SK-N-SH (cell line): ENCODE measurements around the gene GRK3. TPM values are rescaled to one million over a fixed set of nuclear protein-coding genes. Genes with fewer than 3 reads are reported as not detected.
"Not testable (repeated sequence)": the region's sequence is repeated elsewhere in the genome, so short reads cannot be mapped to it uniquely, and the experiment has no call there.

Experiments used
- CTCF ChIA-PET: fragments of 300-600, 350-600 bp; formaldehyde crosslinking; extraction: SDS; loops from one replicate; lab custom pipeline; 2021; lab: Yijun Ruan, JAX
- POLR2A ChIA-PET: fragments of 350-600 bp; sonication (Branson Sonifier 250); formaldehyde crosslinking; extraction: SDS; loops from one replicate; lab custom pipeline; 2020; ENCODE audit warnings: antibody characterized with exemption, inconsistent platforms; lab: Yijun Ruan, JAX
- DNase-seq: peaks from one replicate; pipeline ENCODE4 v3.0.0; 2012
- H2AFZ ChIP-seq: fragments of 200-600 bp; sonication (generic); 2 replicates; pipeline ENCODE4 v1.8.1; 2016; ENCODE audit warnings: antibody characterized with exemption, mild to moderate bottlenecking, low read depth
- H3F3A ChIP-seq: fragments of 200-600 bp; sonication (generic); replicated peaks from 2 replicates; pipeline ENCODE3; 2016; ENCODE audit warnings: antibody characterized with exemption, mild to moderate bottlenecking; ENCODE audit not compliant: insufficient read depth
- H3K27ac ChIP-seq, 2 experiments: fragments of 200-500 bp in 1 of 2; fragments of 200-600 bp in 1 of 2; sonication (Bioruptor generic) in 1 of 2; sonication (generic), shearing (Covaris generic) in 1 of 2; 2 replicates each; pipeline versions ENCODE4 v1.5.1 to v1.6.1; 2014 to 2016; ENCODE audit warnings: low read depth in 2 of 2, inconsistent platforms in 1 of 2, low read length in 1 of 2, mild to moderate bottlenecking in 1 of 2, mixed read lengths in 1 of 2
- H3K27me3 ChIP-seq: fragments of 200-600 bp; sonication (generic), shearing (Covaris generic); 2 replicates; pipeline ENCODE4 v1.6.1; 2016; ENCODE audit warnings: mixed run types; ENCODE audit not compliant: insufficient read depth
- H3K36me3 ChIP-seq, 2 experiments: fragments of 200-500 bp in 1 of 2; fragments of 200-600 bp in 1 of 2; sonication (Bioruptor generic) in 1 of 2; sonication (generic) in 1 of 2; replicated peaks in 1 of 2; 2 replicates each; pipeline versions ENCODE3 to v1.5.1; 2014 to 2016; ENCODE audit warnings: low read length in 1 of 2, mild to moderate bottlenecking in 1 of 2; ENCODE audit not compliant: insufficient read depth in 2 of 2, control insufficient read depth in 1 of 2
- H3K4me1 ChIP-seq, 2 experiments: fragments of 200-500 bp in 1 of 2; fragments of 200-600 bp in 1 of 2; sonication (Bioruptor generic) in 1 of 2; sonication (generic), shearing (Covaris generic) in 1 of 2; 2 replicates each; pipeline versions ENCODE4 v1.5.1 to v1.6.1; 2014 to 2016; ENCODE audit warnings: low read depth in 1 of 2, low read length in 1 of 2, mixed run types in 1 of 2; ENCODE audit not compliant: insufficient read depth in 2 of 2, control insufficient read depth in 1 of 2
- H3K4me2 ChIP-seq: fragments of 200-600 bp; sonication (generic), shearing (Covaris generic); 2 replicates; pipeline ENCODE4 v1.6.1; 2017; ENCODE audit warnings: mixed run types
- H3K4me3 ChIP-seq, 2 experiments: fragments of 200-500 bp in 1 of 2; fragments of 200-600 bp in 1 of 2; sonication (Bioruptor generic) in 1 of 2; sonication (generic), shearing (Covaris generic) in 1 of 2; 2 replicates each; pipeline versions ENCODE4 v1.5.1 to v1.8.1; 2014 to 2016; ENCODE audit warnings: low read depth in 2 of 2, inconsistent platforms in 1 of 2, low read length in 1 of 2, mild to moderate bottlenecking in 1 of 2, mixed read lengths in 1 of 2, moderate library complexity in 1 of 2
- H3K79me2 ChIP-seq: fragments of 200-600 bp; sonication (generic); 2 replicates; pipeline ENCODE4 v1.8.1; 2017; ENCODE audit warnings: mild to moderate bottlenecking; ENCODE audit not compliant: insufficient read depth
- H3K9ac ChIP-seq: fragments of 200-600 bp; sonication (generic); 2 replicates; pipeline ENCODE4 v1.6.1; 2017; ENCODE audit warnings: mixed run types
- H3K9me2 ChIP-seq: fragments of 200-600 bp; sonication (generic); 2 replicates; pipeline ENCODE4 v1.6.1; 2017; ENCODE audit warnings: mixed run types
- H3K9me3 ChIP-seq: fragments of 200-600 bp; sonication (generic); 2 replicates; pipeline ENCODE4 v1.6.1; 2017; ENCODE audit warnings: mixed run types, mild to moderate bottlenecking, moderate library complexity
- H4K20me1 ChIP-seq: fragments of 200-600 bp; sonication (generic); 2 replicates; pipeline ENCODE4 v1.6.1; 2017; ENCODE audit warnings: mild to moderate bottlenecking, mixed run types; ENCODE audit not compliant: insufficient read depth
- CHD2 ChIP-seq: fragments of 150-350 bp; IDR thresholded peaks from 2 replicates; pipeline ENCODE4 v1.6.1; 2018; ENCODE audit warnings: low read length; ENCODE audit not compliant: partially characterized antibody
- ELF1 ChIP-seq: IDR thresholded peaks from 2 replicates; pipeline ENCODE4 v1.4.0; 2012
- FOSL2 ChIP-seq: IDR thresholded peaks from 2 replicates; pipeline ENCODE4 v1.4.0; 2012; ENCODE audit warnings: low read depth, mild to moderate bottlenecking, moderate library complexity, borderline replicate concordance
- FOXM1 ChIP-seq: IDR thresholded peaks from 2 replicates; pipeline ENCODE4 v1.4.0; 2012; ENCODE audit warnings: low read depth, mild to moderate bottlenecking
- GABPA ChIP-seq: IDR thresholded peaks from 2 replicates; pipeline ENCODE4 v1.4.0; 2012; ENCODE audit warnings: low read depth, mild to moderate bottlenecking
- IRF3 ChIP-seq: fragments of 150-350 bp; IDR thresholded peaks from 2 replicates; pipeline ENCODE4 v1.6.1; 2016; ENCODE audit warnings: mild to moderate bottlenecking, low read depth, low read length
- JUND ChIP-seq: IDR thresholded peaks from 2 replicates; pipeline ENCODE4 v1.4.0; 2012
- MAX ChIP-seq: IDR thresholded peaks from 2 replicates; pipeline ENCODE4 v1.4.0; 2012; ENCODE audit warnings: low read depth
- MEF2A ChIP-seq: IDR thresholded peaks from 2 replicates; pipeline ENCODE4 v1.4.0; 2012; ENCODE audit warnings: low read depth, borderline replicate concordance
- MXI1 ChIP-seq: IDR thresholded peaks from 2 replicates; pipeline ENCODE4 v1.6.1; 2012; ENCODE audit warnings: mild to moderate bottlenecking, low read depth, low read length, improper control_type of control experiment
- NRF1 ChIP-seq: IDR thresholded peaks from 2 replicates; pipeline ENCODE4 v1.6.1; 2012; ENCODE audit warnings: low read depth, mild to moderate bottlenecking, low read length
- PBX3 ChIP-seq: IDR thresholded peaks from 2 replicates; pipeline ENCODE4; 2012
- REST ChIP-seq: IDR thresholded peaks from 2 replicates; pipeline ENCODE4 v1.6.1; 2012; ENCODE audit warnings: mild to moderate bottlenecking, low read depth, low read length, moderate library complexity
- RFX5 ChIP-seq: IDR thresholded peaks from 2 replicates; pipeline ENCODE4 v1.6.1; 2012; ENCODE audit warnings: mild to moderate bottlenecking, improper control_type of control experiment, low read length
- RXRA ChIP-seq: IDR thresholded peaks from 2 replicates; pipeline ENCODE4 v1.4.0; 2012; ENCODE audit warnings: low read depth, mild to moderate bottlenecking, borderline replicate concordance
- USF2 ChIP-seq: fragments of 150-350 bp; IDR thresholded peaks from 2 replicates; pipeline ENCODE4 v1.6.1; 2017; ENCODE audit warnings: antibody characterized with exemption, low read length, low read depth, borderline replicate concordance
- YY1 ChIP-seq: IDR thresholded peaks from 2 replicates; pipeline ENCODE4 v1.4.0; 2012; ENCODE audit warnings: low read depth, mild to moderate bottlenecking
- WGBS: methylation state at CpG from one replicate; pipeline ENCODE4 v1.1.6; 2017; ENCODE audit warnings: low lambda C conversion rate; 5-methylcytosine and 5-hydroxymethylcytosine counted together
- polyA plus RNA-seq, 3 experiments: library from polyadenylated mRNA; depleted of rRNA; stranded (reverse); fragments of >200 nt; gene quantifications; 2 replicates each; pipeline ENCODE4 v1.2.3, GENCODE V29; 2012

The GRK3 gene
- polyA plus RNA-seq, 1 of the 3 experiments (the other 2 are of a cell fraction): 1.3 TPM

GRCh38 chr22:25525376-25525775 is 39.1 kb upstream of the GRK3 start:
- Histone ChIP-seq H3F3A (no peaks in the 10 kb centered on the region), H3K79me2 (no peaks in the 10 kb centered on the region), H2AFZ (no peak overlapping the region), H3K4me3 (no peak overlapping the region), H3K9ac (no peak overlapping the region), H3K27me3 (no peaks in the 10 kb centered on the region), H3K9me2 (no peaks in the 10 kb centered on the region)
- POLR2A ChIA-PET: no interaction called here
- CTCF ChIA-PET: interaction anchor here (0.9 kb wide), 1 partner anchor 18 kb away, joined by 3 read pairs; no protein-coding TSS in a partner anchor
- TF ChIP-seq MAX: no peak
- no peak for TF ChIP-seq GABPA
- TF ChIP-seq FOSL2: no peak
- TF ChIP-seq PBX3: no peak
- no peak for TF ChIP-seq FOXM1
- no peak for TF ChIP-seq IRF3
- TF ChIP-seq MXI1: no peak
- no peak for TF ChIP-seq CHD2
- no peak for TF ChIP-seq YY1
- no peak for TF ChIP-seq MEF2A
- TF ChIP-seq REST: no peak
- no peak for TF ChIP-seq RFX5
- TF ChIP-seq NRF1: no peak
- TF ChIP-seq ELF1: no peak
- TF ChIP-seq USF2: no peak
- TF ChIP-seq RXRA: no peak
- no peak for TF ChIP-seq JUND
- TF ChIP-seq, all 33 proteins: peak for 0
- no peak overlapping the region for H3K27ac ChIP-seq
- DNase-seq: no peak
- no peaks in the 10 kb centered on the region for H3K36me3 ChIP-seq
- 0% methylated on average over 1 of the region's 1 CpG for WGBS
- no peaks in the 10 kb centered on the region for H4K20me1 ChIP-seq
- H3K9me3 ChIP-seq: no peaks in the 10 kb centered on the region
- no peaks in the 10 kb centered on the region for H3K4me1 ChIP-seq
- no peak overlapping the region for H3K4me2 ChIP-seq

- H3K79me2 ChIP-seq, H3K4me1 ChIP-seq, H4K20me1 ChIP-seq, H3K9me2 ChIP-seq, H3K27ac ChIP-seq, H3K4me3 ChIP-seq, H3F3A ChIP-seq, POLR2A ChIA-PET, DNase-seq, H3K36me3 ChIP-seq, H3K9me3 ChIP-seq, H3K9ac ChIP-seq, H3K4me2 ChIP-seq, H3K27me3 ChIP-seq, H2AFZ ChIP-seq: not testable (repeated sequence)
- CTCF ChIA-PET: interaction anchor here (0.9 kb wide), 1 partner anchor 18 kb away, joined by 3 read pairs; no protein-coding TSS in a partner anchor
- WGBS: 44% methylated on average over 3 of the region's 3 CpGs
These were observed 38.5 kb upstream of the GRK3 start for GRCh38 chr22:25525804-25526584.

- H3K27ac ChIP-seq, H3K9ac ChIP-seq, H3F3A ChIP-seq, H3K4me1 ChIP-seq, H3K4me3 ChIP-seq, H3K4me2 ChIP-seq, H2AFZ ChIP-seq, DNase-seq, H3K9me3 ChIP-seq, H4K20me1 ChIP-seq, H3K27me3 ChIP-seq, H3K9me2 ChIP-seq, H3K79me2 ChIP-seq, CTCF ChIA-PET, H3K36me3 ChIP-seq, POLR2A ChIA-PET: not testable (repeated sequence)
- 9% methylated on average over 1 of the region's 1 CpG for WGBS
These were observed 37.5 kb upstream of the GRK3 start for GRCh38 chr22:25527016-25527415.
